Neuronal stem cell (in vitro differentiated cells): ENCODE results near the gene MTX3.

Experiments
- DNase-seq: peaks from one replicate; pipeline ENCODE4 v3.0.0-alpha.2; 2013; ENCODE audit warnings: low spot score
- H2AFZ ChIP-seq: one replicate; pipeline ENCODE4 v1.6.1; 2013; ENCODE audit warnings: mild to moderate bottlenecking, low read length, inconsistent platforms
- H2AK5ac ChIP-seq: 2 replicates; pipeline ENCODE4 v1.6.1; 2013; ENCODE audit warnings: low read depth, mild to moderate bottlenecking, inconsistent platforms, low read length, moderate library complexity, mixed read lengths
- H2BK120ac ChIP-seq: 2 replicates; pipeline ENCODE4 v1.6.1; 2013; ENCODE audit warnings: low read depth, mild to moderate bottlenecking, inconsistent platforms, low read length, moderate library complexity, mixed read lengths
- H2BK12ac ChIP-seq: one replicate; pipeline ENCODE4 v1.6.1; 2013; ENCODE audit warnings: low read length, inconsistent platforms
- H2BK15ac ChIP-seq: 2 replicates; pipeline ENCODE4 v1.6.1; 2013; ENCODE audit warnings: mild to moderate bottlenecking, low read length, inconsistent platforms, mixed read lengths
- H2BK5ac ChIP-seq: one replicate; pipeline ENCODE4 v1.6.1; 2013; ENCODE audit warnings: inconsistent platforms, mild to moderate bottlenecking, low read length, moderate library complexity
- H3K14ac ChIP-seq: one replicate; pipeline ENCODE4 v1.6.1; 2013; ENCODE audit warnings: low read length, inconsistent platforms
- H3K18ac ChIP-seq: 2 replicates; pipeline ENCODE4 v1.6.1; 2013; ENCODE audit warnings: low read length, inconsistent platforms
- H3K23ac ChIP-seq: 2 replicates; pipeline ENCODE4 v1.6.1; 2013; ENCODE audit warnings: low read depth, mild to moderate bottlenecking, mixed read lengths, low read length, inconsistent platforms; ENCODE audit not compliant: poor library complexity
- H3K27ac ChIP-seq: replicated peaks from 3 replicates; pipeline ENCODE4 v1.5.1; 2013; ENCODE audit warnings: low read length, inconsistent platforms
- H3K27me3 ChIP-seq, 3 experiments: 2 replicates each; pipeline ENCODE4 v1.6.1; 2013; ENCODE audit warnings: low read length in 3 of 3, mild to moderate bottlenecking in 2 of 3, inconsistent platforms in 1 of 3, low read depth in 1 of 3, mixed read lengths in 1 of 3, moderate library complexity in 1 of 3; ENCODE audit not compliant: control insufficient read depth in 3 of 3, insufficient read depth in 3 of 3
- H3K36me3 ChIP-seq, 2 donors: replicated peaks in 1 of 2; 2 replicates each; pipeline ENCODE4 v1.6.1; 2013; ENCODE audit warnings: low read length in 2 of 2; ENCODE audit not compliant: control insufficient read depth in 2 of 2, insufficient read depth in 2 of 2
- H3K4ac ChIP-seq: 2 replicates; pipeline ENCODE4 v1.6.1; 2013; ENCODE audit warnings: inconsistent platforms, mild to moderate bottlenecking, low read length, moderate library complexity
- H3K4me1 ChIP-seq, 2 donors: 1 replicate in 1 of 2; 2 replicates in 1 of 2; pipeline ENCODE4 v1.6.1; 2013; ENCODE audit warnings: low read length in 2 of 2, low read depth in 1 of 2; ENCODE audit not compliant: control insufficient read depth in 2 of 2, insufficient read depth in 1 of 2
- H3K4me2 ChIP-seq: one replicate; pipeline ENCODE4 v1.6.1; 2013; ENCODE audit warnings: mild to moderate bottlenecking, low read length, inconsistent platforms; ENCODE audit not compliant: insufficient read depth, poor library complexity, severe bottlenecking
- H3K4me3 ChIP-seq, 2 donors: 2 replicates each; pipeline ENCODE4 v1.5.1; 2013; ENCODE audit warnings: low read length in 2 of 2, mild to moderate bottlenecking in 2 of 2, inconsistent platforms in 1 of 2, moderate library complexity in 1 of 2
- H3K79me1 ChIP-seq: one replicate; pipeline ENCODE4 v1.6.1; 2013; ENCODE audit warnings: low read depth, mild to moderate bottlenecking, inconsistent platforms, low read length, moderate library complexity
- H3K9ac ChIP-seq: one replicate; pipeline ENCODE4 v1.6.1; 2013; ENCODE audit warnings: mild to moderate bottlenecking, low read depth, low read length, inconsistent platforms; ENCODE audit not compliant: poor library complexity
- H3K9me3 ChIP-seq, 2 donors: replicated peaks in 1 of 2; 2 replicates each; pipeline versions ENCODE3 to v1.6.1; 2013; ENCODE audit warnings: low read length in 2 of 2, mild to moderate bottlenecking in 2 of 2, inconsistent platforms in 1 of 2, low read depth in 1 of 2, mixed read lengths in 1 of 2, moderate library complexity in 1 of 2; ENCODE audit not compliant: control insufficient read depth in 2 of 2, insufficient read depth in 1 of 2
- H4K8ac ChIP-seq: one replicate; pipeline ENCODE4 v1.6.1; 2013; ENCODE audit warnings: low read depth, mild to moderate bottlenecking, inconsistent platforms, low read length, moderate library complexity
- H4K91ac ChIP-seq: one replicate; pipeline ENCODE4 v1.6.1; 2013; ENCODE audit warnings: low read length, low read depth, mild to moderate bottlenecking, inconsistent platforms; ENCODE audit not compliant: poor library complexity
- WGBS, 2 donors: extraction: QIAGEN DNeasy Blood & Tissue Kit; methylation state at CpG; one replicate each; pipeline ENCODE4 v1.1.7; 2013; ENCODE audit warnings: missing lambda C conversion rate in 2 of 2, mixed read lengths in 1 of 2; ENCODE audit not compliant: insufficient read length in 2 of 2, insufficient replicate concordance in 1 of 2; ENCODE audit errors: extremely low coverage in 2 of 2; 5-methylcytosine and 5-hydroxymethylcytosine counted together

The MTX3 gene

DNA sequence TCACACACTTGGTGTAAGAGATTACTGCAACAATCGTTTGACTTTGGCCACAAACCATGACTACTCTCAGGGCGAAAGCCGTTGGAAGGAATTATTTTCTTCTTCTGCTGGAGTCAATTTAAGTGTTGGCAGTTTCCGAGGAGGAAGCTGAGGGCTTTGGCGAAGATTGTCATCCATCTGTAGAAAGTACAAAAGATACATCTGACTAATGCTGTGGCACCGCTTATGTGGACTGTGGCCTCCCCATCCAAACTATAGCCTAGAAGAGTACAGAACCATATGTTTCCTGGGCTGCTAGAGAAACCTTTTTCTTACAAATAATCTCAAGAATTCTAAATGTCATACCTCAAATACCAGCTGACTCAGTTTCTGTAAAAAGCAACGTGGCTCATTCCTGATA lies 7.4 kb downstream of the MTX3 start:
- H2BK5ac ChIP-seq = no peak overlapping the region
- no peak for DNase-seq
- WGBS, 2 donors = no CpG with 5 or more reads among the region's 7 CpGs
- H3K4ac ChIP-seq = no peak overlapping the region
- no peak overlapping the region for H3K9ac ChIP-seq
- no peaks in the 10 kb centered on the region for H3K4me1 ChIP-seq
- no peak overlapping the region for H3K14ac ChIP-seq
- no peak overlapping the region for H2BK15ac ChIP-seq
- no peaks in the 10 kb centered on the region for H3K79me1 ChIP-seq
- H2BK120ac ChIP-seq = no peak overlapping the region
- H3K18ac ChIP-seq = no peak overlapping the region
- no peak overlapping the region for H3K4me2 ChIP-seq
- H3K27ac ChIP-seq = no peak overlapping the region
- H2AK5ac ChIP-seq = no peak overlapping the region
- H3K23ac ChIP-seq = no peak overlapping the region
- H3K36me3 ChIP-seq = peaks cover 10 to 94% of the 10 kb centered on the region in 2 donors
- no peaks in the 10 kb centered on the region for H3K27me3 ChIP-seq
- no peak overlapping the region for H2AFZ ChIP-seq
- H3K4me3 ChIP-seq = no peak overlapping the region
- H2BK12ac ChIP-seq = no peak overlapping the region
- no peak overlapping the region for H4K8ac ChIP-seq
- no peaks in the 10 kb centered on the region for H3K9me3 ChIP-seq
- H4K91ac ChIP-seq = no peak overlapping the region

DNA sequence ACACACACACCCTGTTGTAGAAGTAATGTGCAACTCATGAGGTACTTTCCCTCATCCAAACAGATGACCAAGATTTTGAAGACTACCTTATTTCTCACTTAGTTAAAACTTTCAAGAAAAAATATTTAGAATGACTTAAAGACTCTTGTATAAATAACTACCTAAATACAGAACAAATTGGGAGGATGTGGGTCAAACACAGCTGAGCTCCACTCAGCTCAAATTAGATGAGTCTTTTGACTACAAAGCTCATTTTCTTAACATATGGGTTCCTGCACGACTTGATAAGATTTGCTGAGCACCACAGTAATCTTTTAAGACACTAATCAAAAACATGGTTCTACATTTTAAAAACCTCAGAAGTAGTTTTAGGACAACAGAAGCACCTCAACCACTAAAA lies 8.9 kb downstream of the MTX3 start:
- H3K27me3 ChIP-seq = no peaks in the 10 kb centered on the region
- no peaks in the 10 kb centered on the region for H3K4me1 ChIP-seq
- no CpG with 5 or more reads among the region's 1 CpG for WGBS, 2 donors
- no peak overlapping the region for H2BK12ac ChIP-seq
- no peak for DNase-seq
- no peak overlapping the region for H3K4ac ChIP-seq
- no peak overlapping the region for H2AK5ac ChIP-seq
- no peak overlapping the region for H3K27ac ChIP-seq
- no peak overlapping the region for H2BK15ac ChIP-seq
- no peak overlapping the region for H3K14ac ChIP-seq
- H3K4me2 ChIP-seq = no peak overlapping the region
- H3K4me3 ChIP-seq = no peak overlapping the region
- no peak overlapping the region for H4K8ac ChIP-seq
- no peak overlapping the region for H3K9ac ChIP-seq
- no peak overlapping the region for H2BK5ac ChIP-seq
- no peaks in the 10 kb centered on the region for H3K79me1 ChIP-seq
- no peak overlapping the region for H4K91ac ChIP-seq
- no peak overlapping the region for H3K23ac ChIP-seq
- H3K36me3 ChIP-seq = peaks cover 8 to 97% of the 10 kb centered on the region in 2 donors
- no peaks in the 10 kb centered on the region for H3K9me3 ChIP-seq
- H2BK120ac ChIP-seq = no peak overlapping the region
- no peak overlapping the region for H2AFZ ChIP-seq
- H3K18ac ChIP-seq = no peak overlapping the region

DNA sequence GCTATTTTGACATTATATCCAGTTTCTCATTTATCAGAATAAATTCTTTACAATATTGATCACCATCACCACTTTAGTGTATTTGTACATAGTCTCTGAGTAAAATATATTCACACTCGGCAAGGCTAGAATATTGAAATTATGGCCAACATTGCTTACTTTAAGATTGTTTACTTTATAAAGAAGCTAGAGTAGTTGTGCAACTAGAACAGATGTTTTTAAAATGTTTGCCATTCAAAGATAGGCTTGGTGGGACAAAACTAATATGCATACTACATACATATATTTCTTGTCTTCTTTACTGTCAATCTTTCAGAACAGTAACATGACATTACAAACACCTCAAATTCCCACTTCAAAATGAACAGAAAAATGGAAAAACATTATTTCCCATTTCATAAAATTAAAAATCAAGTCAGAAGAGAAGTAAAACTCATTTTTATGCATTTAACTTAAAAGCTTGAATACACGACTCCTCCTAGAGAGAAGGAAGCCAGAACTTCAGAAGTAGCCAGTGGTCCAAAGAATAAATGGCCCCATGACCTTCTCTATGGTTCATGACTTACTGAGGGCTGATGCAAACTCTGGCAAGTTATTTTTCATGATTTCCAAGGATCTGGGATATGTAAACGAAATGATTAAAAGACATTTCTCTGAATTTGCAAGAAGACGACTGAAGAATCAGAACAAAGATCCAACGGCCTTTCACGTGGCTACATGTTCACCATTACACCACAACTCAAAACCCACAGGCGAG lies 14.1 kb downstream of the MTX3 start:
- Histone ChIP-seq H3K4me1 (peaks cover 8 to 14% of the 10 kb centered on the region in 2 donors), H3K18ac (no peak overlapping the region), H4K8ac (no peak overlapping the region), H2BK120ac (no peak overlapping the region), H2BK12ac (no peak overlapping the region), H3K27ac (no peak overlapping the region), H3K4me3 (no peak overlapping the region), H3K36me3 (peaks cover 2 to 65% of the 10 kb centered on the region in 2 donors), H3K9ac (no peak overlapping the region), H3K4ac (no peak overlapping the region), H3K27me3 (no peaks in the 10 kb centered on the region), H3K14ac (no peak overlapping the region), H3K79me1 (no peaks in the 10 kb centered on the region), H2BK5ac (no peak overlapping the region), H2AK5ac (no peak overlapping the region), H3K23ac (no peak overlapping the region), H2AFZ (no peak overlapping the region), H3K9me3 (no peaks in the 10 kb centered on the region), H2BK15ac (no peak overlapping the region), H3K4me2 (no peak overlapping the region), H4K91ac (no peak overlapping the region)
- DNase-seq = no peak
- no CpG with 5 or more reads among the region's 7 CpGs for WGBS, 2 donors

DNA sequence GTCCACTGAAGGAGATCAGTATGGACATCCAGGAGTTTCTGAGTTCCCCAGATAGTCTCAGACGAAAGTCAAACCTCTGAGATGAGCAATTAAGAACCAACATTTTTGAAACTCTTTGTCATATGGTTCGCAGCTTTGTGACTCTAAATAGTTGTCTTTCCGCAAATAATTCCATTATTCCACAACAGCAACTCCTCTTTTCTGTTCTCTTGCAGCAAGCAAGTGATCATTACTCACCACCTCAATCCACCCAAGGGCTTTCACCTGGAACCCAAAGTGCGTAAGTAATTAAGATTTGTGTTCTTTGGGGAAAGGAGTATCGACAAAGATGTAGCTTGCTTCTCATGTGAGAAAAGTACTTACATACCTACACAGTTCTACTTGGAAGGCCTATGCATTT lies 15.6 kb downstream of the MTX3 start:
- no CpG with 5 or more reads among the region's 5 CpGs for WGBS, 2 donors

More for the DNA sequence above, 15.6 kb downstream of the MTX3 start:
- Histone ChIP-seq H3K18ac (no peak overlapping the region), H3K27me3 (no peaks in the 10 kb centered on the region), H2AK5ac (no peak overlapping the region), H3K4ac (no peak overlapping the region), H2BK15ac (no peak overlapping the region), H2BK12ac (no peak overlapping the region), H3K27ac (no peak overlapping the region), H2BK120ac (no peak overlapping the region), H3K9me3 (no peaks in the 10 kb centered on the region), H3K14ac (no peak overlapping the region), H3K36me3 (peaks cover 0 to 51% of the 10 kb centered on the region in 2 donors), H3K9ac (no peak overlapping the region), H4K91ac (no peak overlapping the region), H3K79me1 (no peaks in the 10 kb centered on the region), H3K23ac (no peak overlapping the region), H3K4me1 (peaks cover 8 to 14% of the 10 kb centered on the region in 2 donors), H3K4me3 (no peak overlapping the region), H3K4me2 (no peak overlapping the region), H2BK5ac (no peak overlapping the region), H2AFZ (no peak overlapping the region), H4K8ac (no peak overlapping the region)
- no peak for DNase-seq
